ENCODE measurements around the gene MRAS. TPM values are rescaled to one million over a fixed set of nuclear protein-coding genes. Genes with fewer than 3 reads are reported as not detected.

Gene MRAS
- total and polyA plus RNA-seq, 4 experiments from 2014 or later = 1.3 to 2.0 TPM; not detected in 2

DNA sequence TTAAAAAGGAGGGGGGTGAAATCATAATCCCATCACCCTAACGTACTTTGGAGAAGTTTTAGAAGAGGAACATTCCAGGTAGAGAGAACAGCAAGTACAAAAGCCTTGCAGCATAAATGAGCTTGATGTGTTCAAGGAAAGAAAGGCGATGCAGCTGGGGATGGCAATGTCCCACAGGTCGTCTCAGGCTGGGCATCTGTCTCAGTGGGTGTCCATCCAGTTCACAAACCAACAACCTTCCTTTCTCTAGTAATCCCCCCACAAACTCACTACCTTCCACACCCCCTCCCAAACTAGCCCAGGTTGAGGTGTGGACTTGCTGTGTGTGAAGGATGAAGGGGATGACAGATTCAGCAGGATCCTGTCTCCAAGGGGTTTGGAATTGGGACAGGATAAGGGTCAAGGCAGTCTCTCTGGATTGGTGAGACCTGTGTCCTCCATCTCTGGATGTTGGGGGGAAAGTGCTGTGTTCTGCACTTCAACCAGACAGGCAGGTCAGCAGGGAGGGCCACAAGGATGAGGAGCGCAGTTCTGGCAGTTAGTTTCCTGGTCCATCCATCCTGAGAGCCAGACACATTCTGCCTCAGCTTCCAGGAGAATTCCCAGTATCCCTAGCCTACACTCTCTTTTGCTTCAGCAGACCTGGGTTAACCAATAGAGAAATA, 84.3 kb downstream of the MRAS start:
- Mint-ChIP-seq H3K4me1 (peaks cover 5 to 25% (median 13%) of the 10 kb centered on the region in 4 donors), H3K27me3 (peaks cover 27 to 38% of the 10 kb centered on the region in 2 donors), H3K36me3 (no peaks in the 10 kb centered on the region), H3K4me3 (peak overlapping the region in 1 of 8 donors; percentile 63), H3K9me3 (no peaks in the 10 kb centered on the region), H3K27ac (no peak overlapping the region)
- Histone ChIP-seq H3K4me1 (ENCODE audit: insufficient read depth, low read length) (peaks cover 16% of the 10 kb centered on the region), H3K36me3 (ENCODE audit: insufficient read depth, low read length) (no peaks in the 10 kb centered on the region), H3K4me3 (ENCODE audit: low read length in 2 of 2) (no peak overlapping the region), H3K9me3 (ENCODE audit: control insufficient read depth in 1 of 2, low read length in 2 of 2) (no peaks in the 10 kb centered on the region), H3K27me3 (ENCODE audit: insufficient read depth, low read length) (peaks cover 16% of the 10 kb centered on the region), H3K27ac (ENCODE audit: low read depth, low read length) (no peak overlapping the region)
- no peak for DNase-seq
- POLR2A ChIA-PET (ENCODE audit: partially characterized antibody) = no interaction called here
- CTCF ChIA-PET (ENCODE audit: partially characterized antibody) = interaction anchor here (1.5 kb wide), 1 partner anchor 16 kb away, joined by 7 read pairs; no protein-coding TSS in a partner anchor
- intact Hi-C loops (cut with micrococcal nuclease) = no loop called here

DNA sequence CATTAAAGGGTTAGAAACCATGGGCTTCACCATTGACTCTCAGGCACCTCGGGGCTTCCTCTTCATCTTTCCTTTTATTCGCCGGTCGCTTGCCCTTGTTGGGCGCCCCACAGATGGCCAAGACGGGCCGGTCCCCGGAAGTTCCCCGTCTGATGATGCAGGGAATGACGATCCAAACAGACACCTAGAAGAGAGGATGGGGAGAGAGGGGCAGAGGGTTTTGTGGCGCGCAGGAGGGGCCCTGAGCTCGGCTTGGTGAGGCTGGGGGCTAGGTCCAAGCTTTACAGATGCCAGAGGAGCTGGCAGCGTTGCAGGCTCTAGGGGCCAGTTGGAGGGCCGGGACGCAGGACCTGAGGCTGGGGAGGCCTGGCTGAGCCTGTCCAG, 85.5 kb downstream of the MRAS start:
- H3K4me1 ChIP-seq (ENCODE audit: insufficient read depth, low read length) = peaks cover 16% of the 10 kb centered on the region
- no peaks in the 10 kb centered on the region for H3K36me3 ChIP-seq (ENCODE audit: insufficient read depth, low read length)
- Mint-ChIP-seq H3K27ac (no peak overlapping the region), H3K9me3 (no peaks in the 10 kb centered on the region), H3K36me3 (no peaks in the 10 kb centered on the region), H3K4me3 (peak overlapping the region; percentile 61 to 82 (median 70)), H3K27me3 (peaks cover 27 to 43% of the 10 kb centered on the region in 2 donors), H3K4me1 (peaks cover 5 to 25% (median 13%) of the 10 kb centered on the region in 4 donors)
- intact Hi-C loops (cut with micrococcal nuclease) = no loop called here
- ChIA-PET POLR2A (ENCODE audit: partially characterized antibody) (no interaction called here), CTCF (ENCODE audit: partially characterized antibody) (interaction anchor here (1.6 kb wide), 1 partner anchor 17 kb away, joined by 5 read pairs; no protein-coding TSS in a partner anchor)
- no peak overlapping the region for H3K27ac ChIP-seq (ENCODE audit: low read depth, low read length)
- H3K4me3 ChIP-seq (ENCODE audit: low read length in 2 of 2) = no peak overlapping the region
- H3K27me3 ChIP-seq (ENCODE audit: insufficient read depth, low read length) = peaks cover 16% of the 10 kb centered on the region
- DNase-seq = no peak
- H3K9me3 ChIP-seq (ENCODE audit: control insufficient read depth in 1 of 2, low read length in 2 of 2) = no peaks in the 10 kb centered on the region

DNA sequence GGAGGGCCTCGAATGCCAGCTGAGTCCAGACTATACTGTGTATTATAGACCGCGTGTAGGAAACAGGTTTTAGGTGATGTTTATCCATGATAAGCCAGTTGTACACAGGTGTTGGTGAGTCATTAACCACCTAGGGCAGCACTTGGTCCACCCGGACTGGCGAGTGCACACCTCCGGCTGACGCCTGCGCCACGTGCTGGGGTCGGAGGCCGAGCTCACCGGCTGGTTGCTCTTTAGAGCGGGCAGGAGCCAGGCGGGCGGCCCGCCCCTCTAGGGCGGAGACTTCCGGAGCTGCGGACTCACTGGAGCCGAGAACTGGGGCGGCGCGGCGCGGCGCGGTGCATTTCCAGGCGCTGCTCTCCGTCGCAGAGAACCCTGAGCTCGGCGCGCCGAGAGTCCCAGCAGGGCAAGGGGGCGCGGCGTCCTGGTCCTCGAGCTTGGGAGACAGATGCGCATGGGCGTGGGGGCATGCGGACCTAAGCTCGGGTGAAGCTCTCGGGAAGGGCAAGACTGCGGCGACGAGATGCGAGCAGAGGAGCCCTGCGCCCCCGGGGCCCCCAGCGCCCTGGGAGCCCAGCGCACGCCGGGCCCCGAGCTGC, 86.0 kb downstream of the MRAS start, which contains the start of gene ESYT3:
ESYT3 (plus strand) TSS at position 341 of the 599 bp plus-strand sequence; CDS start at position 524, 183 bp downstream.
- H3K4me3 ChIP-seq (ENCODE audit: low read length in 2 of 2) = peak within 1 kb of the TSS in 1 of 2 donors; percentile 24
- Mint-ChIP-seq H3K27ac (no peak within 1 kb of the TSS), H3K4me3 (peak within 1 kb of the TSS; percentile 61 to 82 (median 70)), H3K4me1 (peaks cover 5 to 25% (median 13%) of the 10 kb centered on the region in 4 donors), H3K36me3 (no peaks in the 10 kb centered on the region), H3K27me3 (peaks cover 27 to 43% of the 10 kb centered on the region in 2 donors), H3K9me3 (no peaks in the 10 kb centered on the region)
- H3K4me1 ChIP-seq (ENCODE audit: insufficient read depth, low read length) = peaks cover 16% of the 10 kb centered on the region
- ChIA-PET POLR2A (ENCODE audit: partially characterized antibody) (no interaction called here), CTCF (ENCODE audit: partially characterized antibody) (interaction anchor here (1.6 kb wide), 1 partner anchor 17 kb away, joined by 5 read pairs; no protein-coding TSS in a partner anchor)
- no peaks in the 10 kb centered on the region for H3K36me3 ChIP-seq (ENCODE audit: insufficient read depth, low read length)
- DNase-seq = peak in 3 of 5 donors; percentile 11 to 21 (median 16)
- H3K27me3 ChIP-seq (ENCODE audit: insufficient read depth, low read length) = peaks cover 16% of the 10 kb centered on the region
- no peaks in the 10 kb centered on the region for H3K9me3 ChIP-seq (ENCODE audit: control insufficient read depth in 1 of 2, low read length in 2 of 2)
- no peak within 1 kb of the TSS for H3K27ac ChIP-seq (ENCODE audit: low read depth, low read length)
- intact Hi-C loops (cut with micrococcal nuclease) = no loop called here

DNA sequence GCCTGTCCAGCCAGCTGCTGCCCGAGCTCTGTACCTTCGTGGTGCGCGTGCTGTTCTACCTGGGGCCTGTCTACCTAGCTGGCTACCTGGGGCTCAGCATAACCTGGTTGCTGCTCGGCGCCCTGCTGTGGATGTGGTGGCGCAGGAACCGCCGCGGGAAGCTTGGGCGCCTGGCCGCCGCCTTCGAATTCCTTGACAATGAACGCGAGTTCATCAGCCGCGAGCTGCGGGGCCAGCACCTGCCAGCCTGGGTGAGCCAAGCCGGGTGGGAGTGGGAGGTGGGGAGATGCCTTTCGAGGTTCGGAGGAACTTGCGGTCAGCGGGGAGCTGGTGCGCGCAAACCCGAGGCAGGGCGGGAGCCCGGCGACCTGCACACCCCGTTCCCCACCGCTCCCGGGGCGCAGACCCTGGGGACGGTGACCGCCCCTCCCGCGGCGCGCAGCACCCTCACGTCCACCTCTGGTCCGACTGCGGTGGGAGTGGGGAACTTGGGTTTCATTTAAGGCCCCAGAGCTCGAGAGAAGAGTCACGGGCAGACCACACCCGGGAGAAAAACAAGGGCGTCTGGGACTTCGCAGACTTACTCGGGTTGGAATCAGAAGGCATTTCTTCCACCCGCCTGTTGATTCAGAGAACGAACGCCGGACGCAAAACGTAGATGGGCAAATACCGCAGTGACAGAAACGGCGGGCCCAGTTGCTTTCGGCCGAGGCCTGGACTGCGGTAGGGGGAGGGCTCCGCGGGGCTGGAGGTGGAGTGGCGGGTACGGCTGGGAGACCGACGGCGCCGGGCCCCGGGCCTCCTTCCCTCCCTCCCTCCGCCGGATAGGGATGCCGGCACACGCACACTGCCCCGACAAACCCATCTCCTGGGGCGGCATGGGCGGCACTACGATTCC, 86.7 kb downstream of the MRAS start:
- H3K36me3 Mint-ChIP-seq = no peaks in the 10 kb centered on the region
- H3K27ac Mint-ChIP-seq = no peak overlapping the region
- POLR2A ChIA-PET (ENCODE audit: partially characterized antibody) = no interaction called here
- H3K4me3 Mint-ChIP-seq = peak overlapping the region in 6 of 8 donors; percentile 36 to 72 (median 68)
- no peaks in the 10 kb centered on the region for H3K9me3 Mint-ChIP-seq
- CTCF ChIA-PET (ENCODE audit: partially characterized antibody) = interaction anchor here (1.6 kb wide), 1 partner anchor 18 kb away, joined by 5 read pairs; no protein-coding TSS in a partner anchor
- intact Hi-C loops (cut with micrococcal nuclease) = no loop called here
- no peak overlapping the region for H3K27ac ChIP-seq (ENCODE audit: low read depth, low read length)
- DNase-seq = no peak
- peaks cover 27 to 49% of the 10 kb centered on the region in 2 donors for H3K27me3 Mint-ChIP-seq
- peaks cover 16% of the 10 kb centered on the region for H3K4me1 ChIP-seq (ENCODE audit: insufficient read depth, low read length)
- peaks cover 16% of the 10 kb centered on the region for H3K27me3 ChIP-seq (ENCODE audit: insufficient read depth, low read length)
- H3K4me3 ChIP-seq (ENCODE audit: low read length in 2 of 2) = peak overlapping the region in 1 of 2 donors; percentile 24
- H3K9me3 ChIP-seq (ENCODE audit: control insufficient read depth in 1 of 2, low read length in 2 of 2) = no peaks in the 10 kb centered on the region
- H3K4me1 Mint-ChIP-seq = peaks cover 5 to 25% (median 13%) of the 10 kb centered on the region in 4 donors
- no peaks in the 10 kb centered on the region for H3K36me3 ChIP-seq (ENCODE audit: insufficient read depth, low read length)

DNA sequence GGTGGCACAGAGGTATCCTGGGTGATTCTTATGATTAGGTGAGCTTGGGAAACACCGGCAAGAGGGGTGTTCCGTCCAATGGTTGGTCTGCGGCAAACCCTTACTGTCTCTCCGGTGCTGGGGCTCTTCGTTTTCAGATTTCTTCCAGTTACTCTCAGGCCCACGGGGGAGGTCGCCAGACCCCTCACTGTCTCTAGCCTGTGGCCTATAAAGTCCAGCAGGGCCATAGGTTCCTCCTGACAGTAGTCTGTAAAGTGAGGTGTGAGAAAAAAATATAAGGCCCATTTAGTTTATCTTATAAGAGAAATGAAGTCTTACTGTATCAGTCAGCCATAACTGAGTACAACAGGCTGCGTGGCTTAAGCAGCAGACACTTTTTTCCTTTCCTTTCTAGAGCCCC, 87.5 kb downstream of the MRAS start:
- Mint-ChIP-seq H3K4me1 (peaks cover 5 to 25% (median 13%) of the 10 kb centered on the region in 4 donors), H3K4me3 (peak overlapping the region; percentile 33 to 71 (median 68)), H3K36me3 (no peaks in the 10 kb centered on the region), H3K27me3 (peaks cover 27 to 49% of the 10 kb centered on the region in 2 donors), H3K9me3 (no peaks in the 10 kb centered on the region), H3K27ac (peak overlapping the region in 1 of 7 donors; percentile 18)
- intact Hi-C loops (cut with micrococcal nuclease) = no loop called here
- Histone ChIP-seq H3K4me1 (ENCODE audit: insufficient read depth, low read length) (peaks cover 16% of the 10 kb centered on the region), H3K27me3 (ENCODE audit: insufficient read depth, low read length) (peaks cover 16% of the 10 kb centered on the region), H3K36me3 (ENCODE audit: insufficient read depth, low read length) (no peaks in the 10 kb centered on the region), H3K4me3 (ENCODE audit: low read length in 2 of 2) (no peak overlapping the region), H3K27ac (ENCODE audit: low read depth, low read length) (no peak overlapping the region), H3K9me3 (ENCODE audit: control insufficient read depth in 1 of 2, low read length in 2 of 2) (no peaks in the 10 kb centered on the region)
- POLR2A ChIA-PET (ENCODE audit: partially characterized antibody) = no interaction called here
- no peak for DNase-seq
- CTCF ChIA-PET (ENCODE audit: partially characterized antibody) = interaction anchor here (1.1 kb wide), 1 partner anchor 19 kb away, joined by 3 read pairs; no protein-coding TSS in a partner anchor

DNA sequence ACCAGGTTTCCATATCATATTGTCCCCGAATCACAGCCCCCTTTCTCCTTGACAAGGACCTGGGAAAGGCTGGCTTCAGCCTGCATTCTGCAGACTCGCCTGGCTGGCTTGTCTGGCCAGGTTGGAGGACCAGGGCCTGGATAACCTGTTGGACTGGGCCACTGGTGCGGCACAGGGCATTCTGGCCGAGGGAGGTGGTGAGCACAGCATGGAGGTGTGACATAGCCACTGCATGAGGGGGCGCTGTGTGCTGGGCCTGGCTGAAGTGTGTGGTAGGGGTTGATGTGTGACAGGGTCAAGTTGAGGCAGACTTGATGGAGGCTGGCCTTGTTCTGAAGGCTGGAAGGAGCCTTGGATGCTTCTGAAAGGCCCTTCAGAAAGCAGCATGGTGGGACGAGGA, 88.9 kb downstream of the MRAS start:
- Histone ChIP-seq H3K9me3 (ENCODE audit: control insufficient read depth in 1 of 2, low read length in 2 of 2) (no peaks in the 10 kb centered on the region), H3K36me3 (ENCODE audit: insufficient read depth, low read length) (no peaks in the 10 kb centered on the region), H3K4me1 (ENCODE audit: insufficient read depth, low read length) (peaks cover 16% of the 10 kb centered on the region), H3K27me3 (ENCODE audit: insufficient read depth, low read length) (peaks cover 16% of the 10 kb centered on the region), H3K27ac (ENCODE audit: low read depth, low read length) (no peak overlapping the region), H3K4me3 (ENCODE audit: low read length in 2 of 2) (no peak overlapping the region)
- CTCF ChIA-PET (ENCODE audit: partially characterized antibody) = no interaction called here
- intact Hi-C loops (cut with micrococcal nuclease) = no loop called here
- no peak overlapping the region for H3K27ac Mint-ChIP-seq
- peaks cover 21 to 41% of the 10 kb centered on the region in 2 donors for H3K27me3 Mint-ChIP-seq
- H3K9me3 Mint-ChIP-seq = no peaks in the 10 kb centered on the region
- H3K4me1 Mint-ChIP-seq = peaks cover 5 to 25% (median 13%) of the 10 kb centered on the region in 4 donors
- H3K36me3 Mint-ChIP-seq = no peaks in the 10 kb centered on the region
- no peak for DNase-seq
- no peak overlapping the region for H3K4me3 Mint-ChIP-seq
- POLR2A ChIA-PET (ENCODE audit: partially characterized antibody) = no interaction called here
